ENCODE measurements around the gene BTBD10.
"Not testable (repeated sequence)": the region's sequence is repeated elsewhere in the genome, so short reads cannot be mapped to it uniquely, and the experiment has no call there.

The BTBD10 gene

GRCh38 chr11:13440100-13440855 is 22.7 kb downstream of the BTBD10 start:
- DNase-seq = no peak

GRCh38 chr11:13438291-13438690 is 24.7 kb downstream of the BTBD10 start:
- DNase-seq = no peak

GRCh38 chr11:13436836-13437235 is 26.2 kb downstream of the BTBD10 start:
- not testable (repeated sequence) for DNase-seq

- DNase-seq = no peak
These were observed 28.5 kb downstream of the BTBD10 start for GRCh38 chr11:13434247-13435205.

GRCh38 chr11:13433437-13433836 is 29.6 kb downstream of the BTBD10 start:
- no peak for DNase-seq

- no peak for DNase-seq
These were observed 33.2 kb downstream of the BTBD10 start for GRCh38 chr11:13429836-13430235.

GRCh38 chr11:13429288-13429687 is 33.7 kb downstream of the BTBD10 start:
- DNase-seq = no peak

- no peak for DNase-seq
These were observed 35.6 kb downstream of the BTBD10 start for GRCh38 chr11:13427440-13427839.

GRCh38 chr11:13423372-13423771 is 39.6 kb downstream of the BTBD10 start:
- no peak for DNase-seq

GRCh38 chr11:13421561-13421960 is 41.5 kb downstream of the BTBD10 start:
- no peak for DNase-seq

GRCh38 chr11:13415201-13415600 is 47.8 kb downstream of the BTBD10 start:
- DNase-seq = no peak

- no peak for DNase-seq
These were observed 57.8 kb downstream of the BTBD10 start for GRCh38 chr11:13405220-13405619.

- DNase-seq = not testable (repeated sequence)
These were observed 64.7 kb downstream of the BTBD10 start for GRCh38 chr11:13398335-13398734.

GRCh38 chr11:13391217-13391616 is 71.8 kb downstream of the BTBD10 start:
- DNase-seq = no peak

- no peak for DNase-seq
These were observed 74.3 kb downstream of the BTBD10 start for GRCh38 chr11:13388741-13389140.

- DNase-seq = no peak
These were observed 76.5 kb downstream of the BTBD10 start for GRCh38 chr11:13386567-13386966.

- no peak for DNase-seq
These were observed 77.9 kb downstream of the BTBD10 start for GRCh38 chr11:13384908-13385640.

- no peak for DNase-seq
These were observed 80.3 kb downstream of the BTBD10 start for GRCh38 chr11:13382751-13383150.

GRCh38 chr11:13380731-13381130 is 82.3 kb downstream of the BTBD10 start:
- no peak for DNase-seq

GRCh38 chr11:13378316-13378715 is 84.7 kb downstream of the BTBD10 start:
- no peak for DNase-seq

- DNase-seq = no peak
These were observed 86.2 kb downstream of the BTBD10 start for GRCh38 chr11:13376838-13377237.

GRCh38 chr11:13376402-13376801 is 86.6 kb downstream of the BTBD10 start:
- DNase-seq = no peak

GRCh38 chr11:13375798-13376197 is 87.2 kb downstream of the BTBD10 start:
- no peak for DNase-seq

Data from activated T-cell treated with anti-CD3 and anti-CD28 coated beads, Interleukin-2, amount 50 U/mL, for 1 hour (primary cell).